GM06990 (cell line): ENCODE measurements around the gene ARMC8.

ENCODE experiments used
- DNase-seq: peaks from one replicate; pipeline ENCODE4 v3.0.0-alpha.2; 2011; ENCODE audit not compliant: insufficient read length; ENCODE audit errors: extremely low read depth
- H3K27me3 ChIP-seq: replicated peaks from 2 replicates; pipeline ENCODE4 v1.6.0; 2011; ENCODE audit warnings: low read length; ENCODE audit not compliant: control insufficient read depth, insufficient read depth
- H3K36me3 ChIP-seq: 2 replicates; pipeline ENCODE4 v1.5.1; 2011; ENCODE audit warnings: low read length; ENCODE audit not compliant: control insufficient read depth, insufficient read depth
- H3K4me3 ChIP-seq: replicated peaks from 2 replicates; pipeline ENCODE4 v1.5.1; 2011; ENCODE audit warnings: low read depth, mild to moderate bottlenecking, control low read depth, low read length
- CTCF ChIP-seq: IDR thresholded peaks from 2 replicates; pipeline ENCODE4 v1.5.1; 2011; ENCODE audit warnings: low read length, control low read depth, mild to moderate bottlenecking, inconsistent platforms; ENCODE audit not compliant: insufficient read depth, poor library complexity, severe bottlenecking

Gene ARMC8

GRCh38 chr3:138202945-138203701 is 16.0 kb downstream of the ARMC8 start:
- TF ChIP-seq CTCF, result no peak
- no peak for DNase-seq
- Histone ChIP-seq H3K4me3 (no peak overlapping the region), H3K36me3 (no peaks in the 10 kb centered on the region), H3K27me3 (no peaks in the 10 kb centered on the region)

DNA sequence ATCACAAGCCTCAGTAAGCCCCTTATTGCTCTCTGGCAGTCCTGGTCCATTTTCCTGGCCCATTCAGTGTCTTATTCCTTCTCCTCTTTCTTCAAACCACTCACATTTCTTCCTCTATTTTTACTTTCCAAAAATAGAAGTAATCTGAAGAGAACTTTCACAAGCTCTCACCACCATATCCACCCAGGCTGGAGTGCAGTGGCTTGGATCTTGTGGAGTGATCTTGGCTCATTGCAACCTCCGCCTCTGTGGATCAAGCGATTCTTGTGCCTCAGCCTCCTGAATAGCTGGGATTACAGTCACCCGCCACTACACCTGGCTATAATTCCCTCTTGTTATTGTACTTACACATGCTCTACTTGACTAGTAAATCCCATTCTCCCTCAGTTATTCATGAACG is 16.8 kb downstream of the ARMC8 start:
- Histone ChIP-seq H3K27me3 (no peaks in the 10 kb centered on the region), H3K4me3 (no peak overlapping the region), H3K36me3 (no peaks in the 10 kb centered on the region)
- no peak for DNase-seq
- TF ChIP-seq CTCF, result no peak

- no peak for DNase-seq
- Histone ChIP-seq H3K27me3 (no peaks in the 10 kb centered on the region), H3K4me3 (no peak overlapping the region), H3K36me3 (no peaks in the 10 kb centered on the region)
- no peak for TF ChIP-seq CTCF
Measured at GRCh38 chr3:138205527-138205926, 18.4 kb downstream of the ARMC8 start.

DNA sequence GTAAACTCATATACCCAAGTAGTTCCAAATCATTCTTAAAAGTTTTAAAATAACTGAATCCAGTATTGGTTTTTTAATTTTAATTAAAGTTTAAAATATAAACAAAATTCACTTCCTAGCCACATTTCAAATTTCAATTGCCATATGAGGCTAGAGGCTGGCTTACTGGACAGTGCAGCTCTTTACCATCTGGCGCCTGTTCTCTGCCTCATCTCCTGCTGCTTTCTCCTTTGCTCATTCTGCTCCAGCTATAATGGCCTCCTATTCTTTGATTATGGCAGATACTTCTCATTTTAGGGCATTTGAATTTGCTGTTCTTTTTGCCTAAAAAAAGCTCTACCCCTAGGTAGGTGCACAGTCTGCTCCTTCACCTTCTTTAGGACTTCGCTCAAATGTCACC is 19.1 kb downstream of the ARMC8 start:
- no peak for TF ChIP-seq CTCF
- no peak overlapping the region for H3K4me3 ChIP-seq
- H3K36me3 ChIP-seq, result no peaks in the 10 kb centered on the region

DNA sequence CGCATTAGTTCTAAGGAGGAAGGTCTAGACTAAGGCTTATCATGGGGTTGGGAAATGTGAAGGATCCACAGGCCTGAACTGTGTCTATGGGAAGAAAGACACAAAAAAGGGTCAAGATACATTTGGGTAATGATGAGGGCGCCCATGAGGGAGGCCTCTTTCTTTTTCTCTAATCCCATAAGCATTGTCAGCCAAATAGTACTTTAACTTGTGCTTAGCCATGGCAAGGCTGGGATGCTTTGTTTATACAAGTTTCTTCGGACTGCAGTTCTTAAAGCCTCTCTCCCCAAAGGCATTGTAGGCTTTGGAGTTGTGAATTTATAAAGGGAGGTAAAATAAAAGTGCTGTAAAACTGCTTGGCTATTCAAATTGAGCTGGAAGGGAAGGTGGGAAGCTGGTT is 23.4 kb downstream of the ARMC8 start:
- TF ChIP-seq CTCF, result no peak
- no peak overlapping the region for H3K4me3 ChIP-seq
- H3K36me3 ChIP-seq, result no peaks in the 10 kb centered on the region
- no peaks in the 10 kb centered on the region for H3K27me3 ChIP-seq
- no peak for DNase-seq

More for the DNA sequence above, 19.1 kb downstream of the ARMC8 start:
- no peaks in the 10 kb centered on the region for H3K27me3 ChIP-seq
- no peak for DNase-seq
